ENCODE data around the gene THRSP. TPM values are rescaled to one million over a fixed set of nuclear protein-coding genes. Genes with fewer than 3 reads are reported as not detected.

Gene THRSP
- total and polyA plus RNA-seq, 3 experiments from 2014 or later, result not detected

- H3K27me3 ChIP-seq (ENCODE audit: insufficient read depth, low read length, poor library complexity, severe bottlenecking), result no peaks in the 10 kb centered on the region
- Mint-ChIP-seq H3K9me3 (no peaks in the 10 kb centered on the region), H3K27me3 (no peaks in the 10 kb centered on the region), H3K4me3 (no peak overlapping the region), H3K36me3 (peaks cover 14 to 46% (median 25%) of the 10 kb centered on the region in 3 donors), H3K27ac (no peak overlapping the region), H3K4me1 (peaks cover 0 to 10% (median 10%) of the 10 kb centered on the region in 3 donors)
- POLR2A ChIA-PET, result no interaction called here
- H3K4me3 ChIP-seq (ENCODE audit: low read length), result no peak overlapping the region
- H3K4me1 ChIP-seq (ENCODE audit: insufficient read depth, low read length), result no peaks in the 10 kb centered on the region
- CTCF ChIA-PET, result no interaction called here
- no peak overlapping the region for H3K27ac ChIP-seq (ENCODE audit: low read depth, low read length)
- no peak for DNase-seq
- no peaks in the 10 kb centered on the region for H3K9me3 ChIP-seq (ENCODE audit: low read length)
- H3K36me3 ChIP-seq (ENCODE audit: insufficient read depth, low read length), result peaks cover 7% of the 10 kb centered on the region
These were observed 34.2 kb downstream of the THRSP start for GRCh38 chr11:78097666-78098385.

GRCh38 chr11:78099666-78100065 is 36.0 kb downstream of the THRSP start:
- Mint-ChIP-seq H3K9me3 (no peaks in the 10 kb centered on the region), H3K4me1 (peaks cover 0 to 3% (median 3%) of the 10 kb centered on the region in 3 donors), H3K27me3 (no peaks in the 10 kb centered on the region), H3K4me3 (no peak overlapping the region), H3K27ac (no peak overlapping the region), H3K36me3 (peaks cover 14 to 51% (median 30%) of the 10 kb centered on the region in 3 donors)
- H3K4me1 ChIP-seq (ENCODE audit: insufficient read depth, low read length), result no peaks in the 10 kb centered on the region
- H3K9me3 ChIP-seq (ENCODE audit: low read length), result no peaks in the 10 kb centered on the region
- no peaks in the 10 kb centered on the region for H3K27me3 ChIP-seq (ENCODE audit: insufficient read depth, low read length, poor library complexity, severe bottlenecking)
- CTCF ChIA-PET, result no interaction called here
- no peak overlapping the region for H3K27ac ChIP-seq (ENCODE audit: low read depth, low read length)
- POLR2A ChIA-PET, result no interaction called here
- no peak overlapping the region for H3K4me3 ChIP-seq (ENCODE audit: low read length)
- H3K36me3 ChIP-seq (ENCODE audit: insufficient read depth, low read length), result peaks cover 7% of the 10 kb centered on the region
- DNase-seq, result no peak

GRCh38 chr11:78100261-78100660 is 36.6 kb downstream of the THRSP start:
- ChIA-PET CTCF (no interaction called here), POLR2A (no interaction called here)
- Mint-ChIP-seq H3K4me1 (no peaks in the 10 kb centered on the region), H3K4me3 (no peak overlapping the region), H3K9me3 (no peaks in the 10 kb centered on the region), H3K27me3 (no peaks in the 10 kb centered on the region), H3K36me3 (peaks cover 14 to 48% (median 26%) of the 10 kb centered on the region in 3 donors), H3K27ac (no peak overlapping the region)
- Histone ChIP-seq H3K4me1 (ENCODE audit: insufficient read depth, low read length) (no peaks in the 10 kb centered on the region), H3K4me3 (ENCODE audit: low read length) (no peak overlapping the region), H3K27ac (ENCODE audit: low read depth, low read length) (no peak overlapping the region), H3K36me3 (ENCODE audit: insufficient read depth, low read length) (peaks cover 7% of the 10 kb centered on the region), H3K27me3 (ENCODE audit: insufficient read depth, low read length, poor library complexity, severe bottlenecking) (no peaks in the 10 kb centered on the region), H3K9me3 (ENCODE audit: low read length) (no peaks in the 10 kb centered on the region)
- no peak for DNase-seq

- Histone ChIP-seq H3K27ac (ENCODE audit: low read depth, low read length) (no peak overlapping the region), H3K27me3 (ENCODE audit: insufficient read depth, low read length, poor library complexity, severe bottlenecking) (no peaks in the 10 kb centered on the region), H3K36me3 (ENCODE audit: insufficient read depth, low read length) (peaks cover 7% of the 10 kb centered on the region), H3K9me3 (ENCODE audit: low read length) (no peaks in the 10 kb centered on the region), H3K4me1 (ENCODE audit: insufficient read depth, low read length) (no peaks in the 10 kb centered on the region), H3K4me3 (ENCODE audit: low read length) (no peak overlapping the region)
- POLR2A ChIA-PET, result no interaction called here
- no peak overlapping the region for H3K4me3 Mint-ChIP-seq
- CTCF ChIA-PET, result no interaction called here
- H3K36me3 Mint-ChIP-seq, result peaks cover 14 to 47% (median 26%) of the 10 kb centered on the region in 3 donors
- no peaks in the 10 kb centered on the region for H3K9me3 Mint-ChIP-seq
- peak overlapping the region in 2 of 8 donors; percentile 23 to 43 for H3K27ac Mint-ChIP-seq
- no peaks in the 10 kb centered on the region for H3K4me1 Mint-ChIP-seq
- H3K27me3 Mint-ChIP-seq, result no peaks in the 10 kb centered on the region
- DNase-seq, result no peak
These were observed 37.2 kb downstream of the THRSP start for GRCh38 chr11:78100676-78101472.

- H3K36me3 Mint-ChIP-seq, result peaks cover 9 to 55% (median 18%) of the 10 kb centered on the region in 3 donors
- H3K4me3 Mint-ChIP-seq, result no peak overlapping the region
- Histone ChIP-seq H3K4me1 (ENCODE audit: insufficient read depth, low read length) (no peaks in the 10 kb centered on the region), H3K4me3 (ENCODE audit: low read length) (no peak overlapping the region), H3K27me3 (ENCODE audit: insufficient read depth, low read length, poor library complexity, severe bottlenecking) (no peaks in the 10 kb centered on the region), H3K27ac (ENCODE audit: low read depth, low read length) (no peak overlapping the region), H3K36me3 (ENCODE audit: insufficient read depth, low read length) (peaks cover 11% of the 10 kb centered on the region), H3K9me3 (ENCODE audit: low read length) (no peaks in the 10 kb centered on the region)
- no peaks in the 10 kb centered on the region for H3K9me3 Mint-ChIP-seq
- no peak overlapping the region for H3K27ac Mint-ChIP-seq
- H3K27me3 Mint-ChIP-seq, result no peaks in the 10 kb centered on the region
- H3K4me1 Mint-ChIP-seq, result no peaks in the 10 kb centered on the region
- DNase-seq, result no peak
- ChIA-PET POLR2A (no interaction called here), CTCF (no interaction called here)
These were observed 45.7 kb downstream of the THRSP start for GRCh38 chr11:78109081-78110015.

GRCh38 chr11:78110351-78110750 is 46.7 kb downstream of the THRSP start:
- no peaks in the 10 kb centered on the region for H3K4me1 ChIP-seq (ENCODE audit: insufficient read depth, low read length)
- Mint-ChIP-seq H3K4me1 (no peaks in the 10 kb centered on the region), H3K4me3 (no peak overlapping the region), H3K27ac (peak overlapping the region in 1 of 8 donors; percentile 32), H3K9me3 (no peaks in the 10 kb centered on the region), H3K36me3 (peaks cover 9 to 54% (median 18%) of the 10 kb centered on the region in 3 donors), H3K27me3 (no peaks in the 10 kb centered on the region)
- H3K27me3 ChIP-seq (ENCODE audit: insufficient read depth, low read length, poor library complexity, severe bottlenecking), result no peaks in the 10 kb centered on the region
- H3K4me3 ChIP-seq (ENCODE audit: low read length), result no peak overlapping the region
- POLR2A ChIA-PET, result no interaction called here
- no peak overlapping the region for H3K27ac ChIP-seq (ENCODE audit: low read depth, low read length)
- DNase-seq, result no peak
- peaks cover 11% of the 10 kb centered on the region for H3K36me3 ChIP-seq (ENCODE audit: insufficient read depth, low read length)
- CTCF ChIA-PET, result interaction anchor here (0.9 kb wide), 1 partner anchor 9 kb away, joined by 4 read pairs; no protein-coding TSS in a partner anchor
- no peaks in the 10 kb centered on the region for H3K9me3 ChIP-seq (ENCODE audit: low read length)

- Histone ChIP-seq H3K4me3 (ENCODE audit: low read length) (no peak overlapping the region), H3K27me3 (ENCODE audit: insufficient read depth, low read length, poor library complexity, severe bottlenecking) (no peaks in the 10 kb centered on the region), H3K9me3 (ENCODE audit: low read length) (no peaks in the 10 kb centered on the region), H3K4me1 (ENCODE audit: insufficient read depth, low read length) (no peaks in the 10 kb centered on the region), H3K36me3 (ENCODE audit: insufficient read depth, low read length) (peaks cover 11% of the 10 kb centered on the region), H3K27ac (ENCODE audit: low read depth, low read length) (no peak overlapping the region)
- H3K4me1 Mint-ChIP-seq, result no peaks in the 10 kb centered on the region
- CTCF ChIA-PET, result interaction anchor here (0.9 kb wide), 1 partner anchor 9 kb away, joined by 4 read pairs; no protein-coding TSS in a partner anchor
- POLR2A ChIA-PET, result no interaction called here
- DNase-seq, result no peak
- H3K36me3 Mint-ChIP-seq, result peaks cover 9 to 55% (median 22%) of the 10 kb centered on the region in 3 donors
- no peaks in the 10 kb centered on the region for H3K9me3 Mint-ChIP-seq
- peak overlapping the region in 1 of 8 donors; percentile 20 for H3K27ac Mint-ChIP-seq
- H3K4me3 Mint-ChIP-seq, result no peak overlapping the region
- H3K27me3 Mint-ChIP-seq, result no peaks in the 10 kb centered on the region
These were observed 47.2 kb downstream of the THRSP start for GRCh38 chr11:78110830-78111229.

Data from CD8-positive, alpha-beta memory T cell (primary cell).